AG09319 (cell line): ENCODE results near the gene VGF.

Experiments used
- DNase-seq: peaks from one replicate; pipeline ENCODE4 v3.0.0-alpha.2; 2010; ENCODE audit warnings: low read depth; ENCODE audit errors: extremely low read depth
- TF ChIP-seq, protein P1 (sequence below): IDR thresholded peaks from 2 replicates; pipeline ENCODE4 v1.5.1; 2011; ENCODE audit warnings: low read depth, mild to moderate bottlenecking, inconsistent platforms, low read length, moderate library complexity

The VGF gene

DNA sequence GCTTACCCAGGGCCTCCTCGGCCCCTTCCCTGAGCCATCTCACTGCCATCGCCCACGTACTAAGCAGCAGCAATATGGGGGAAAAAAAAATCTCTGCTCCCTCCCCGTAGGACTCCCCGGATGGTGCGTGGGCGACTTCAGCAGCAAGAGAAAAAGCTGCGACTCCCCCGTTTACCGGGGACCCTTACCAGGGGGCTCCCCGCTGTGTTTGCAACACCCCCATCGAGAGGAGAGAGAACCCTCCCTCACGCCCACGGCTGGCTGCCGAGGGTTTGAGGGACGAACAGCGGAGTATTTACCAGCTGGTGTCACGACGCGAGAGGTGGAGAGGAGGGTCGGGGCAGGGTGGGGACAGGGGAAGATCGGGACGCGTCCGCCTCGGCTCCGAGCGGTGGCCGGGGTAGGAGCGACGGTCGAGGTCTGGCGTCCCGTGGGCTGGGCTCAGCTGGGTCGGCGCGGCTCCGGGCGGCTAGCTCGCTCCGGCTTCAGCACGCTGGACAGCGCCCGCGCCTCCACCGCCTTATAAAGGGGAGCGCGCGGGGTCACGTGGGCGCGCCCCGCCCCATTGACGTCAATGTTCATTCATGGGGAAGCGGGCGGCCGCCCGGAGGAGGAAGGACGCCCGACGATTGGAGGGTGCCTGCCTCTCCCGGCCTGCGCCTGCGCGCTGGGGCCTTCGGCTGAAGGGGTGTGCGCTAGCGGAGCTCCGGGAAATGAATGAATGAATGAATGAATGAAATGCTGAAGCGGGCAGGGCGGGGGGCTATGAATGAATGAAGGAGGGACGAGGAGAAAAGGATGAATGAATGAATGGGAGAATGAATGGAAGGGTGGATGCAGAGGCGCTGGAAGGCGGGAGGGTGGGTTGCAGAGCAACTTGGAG is at the start of gene VGF:
TSS of gene VGF (minus strand) at position 495 of the 883 bp plus-strand sequence. CDS start 726 bp downstream, outside the sequence.
- peak; percentile 80 for DNase-seq

DNA sequence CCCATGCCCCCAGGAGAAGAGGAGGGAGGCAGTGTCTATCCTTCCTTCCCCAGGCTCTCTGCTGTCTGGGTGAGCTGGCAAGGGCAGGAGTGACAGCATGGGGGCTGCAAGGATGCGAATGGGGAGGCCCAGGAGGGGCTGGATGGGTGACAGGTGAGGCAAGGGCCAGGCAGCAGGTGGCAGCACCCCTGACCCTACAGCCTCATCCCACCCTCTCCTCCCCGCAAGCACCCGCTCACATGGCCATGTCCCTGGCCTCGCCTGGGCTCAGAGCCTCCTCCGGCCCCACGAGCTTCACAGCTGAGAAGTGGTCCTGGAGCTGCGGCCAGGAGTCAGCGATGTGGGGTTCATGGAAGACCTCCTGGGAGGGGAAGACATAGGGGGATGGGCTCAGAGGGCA is 46.6 kb upstream of the VGF start:
- TF ChIP-seq, protein P1, sequence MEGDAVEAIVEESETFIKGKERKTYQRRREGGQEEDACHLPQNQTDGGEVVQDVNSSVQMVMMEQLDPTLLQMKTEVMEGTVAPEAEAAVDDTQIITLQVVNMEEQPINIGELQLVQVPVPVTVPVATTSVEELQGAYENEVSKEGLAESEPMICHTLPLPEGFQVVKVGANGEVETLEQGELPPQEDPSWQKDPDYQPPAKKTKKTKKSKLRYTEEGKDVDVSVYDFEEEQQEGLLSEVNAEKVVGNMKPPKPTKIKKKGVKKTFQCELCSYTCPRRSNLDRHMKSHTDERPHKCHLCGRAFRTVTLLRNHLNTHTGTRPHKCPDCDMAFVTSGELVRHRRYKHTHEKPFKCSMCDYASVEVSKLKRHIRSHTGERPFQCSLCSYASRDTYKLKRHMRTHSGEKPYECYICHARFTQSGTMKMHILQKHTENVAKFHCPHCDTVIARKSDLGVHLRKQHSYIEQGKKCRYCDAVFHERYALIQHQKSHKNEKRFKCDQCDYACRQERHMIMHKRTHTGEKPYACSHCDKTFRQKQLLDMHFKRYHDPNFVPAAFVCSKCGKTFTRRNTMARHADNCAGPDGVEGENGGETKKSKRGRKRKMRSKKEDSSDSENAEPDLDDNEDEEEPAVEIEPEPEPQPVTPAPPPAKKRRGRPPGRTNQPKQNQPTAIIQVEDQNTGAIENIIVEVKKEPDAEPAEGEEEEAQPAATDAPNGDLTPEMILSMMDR: no peak
- DNase-seq: no peak

More for the DNA sequence above, at the start of gene VGF:
- TF ChIP-seq, protein P1: no peak

DNA sequence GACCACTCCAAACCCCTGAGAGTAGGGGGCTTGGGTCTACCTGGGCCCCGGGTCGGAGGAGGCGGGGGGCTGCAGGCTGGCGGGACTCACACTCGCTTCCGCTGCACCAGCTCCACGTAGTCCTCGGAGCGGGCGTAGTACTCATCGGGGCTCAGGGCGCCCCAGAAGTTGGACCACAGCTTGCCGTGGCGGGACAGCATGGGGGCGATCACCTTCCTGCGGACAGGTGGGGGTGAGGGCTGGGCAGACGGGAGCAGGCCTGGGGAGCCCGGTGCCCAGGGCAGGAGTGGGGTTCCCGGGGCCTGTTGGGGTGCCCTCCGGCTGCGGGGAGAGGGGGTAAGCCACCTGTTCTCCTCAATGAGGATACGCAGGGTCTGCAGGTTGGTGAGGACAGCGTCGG is 46.1 kb upstream of the VGF start:
- DNase-seq: no peak
- TF ChIP-seq, protein P1: no peak

DNA sequence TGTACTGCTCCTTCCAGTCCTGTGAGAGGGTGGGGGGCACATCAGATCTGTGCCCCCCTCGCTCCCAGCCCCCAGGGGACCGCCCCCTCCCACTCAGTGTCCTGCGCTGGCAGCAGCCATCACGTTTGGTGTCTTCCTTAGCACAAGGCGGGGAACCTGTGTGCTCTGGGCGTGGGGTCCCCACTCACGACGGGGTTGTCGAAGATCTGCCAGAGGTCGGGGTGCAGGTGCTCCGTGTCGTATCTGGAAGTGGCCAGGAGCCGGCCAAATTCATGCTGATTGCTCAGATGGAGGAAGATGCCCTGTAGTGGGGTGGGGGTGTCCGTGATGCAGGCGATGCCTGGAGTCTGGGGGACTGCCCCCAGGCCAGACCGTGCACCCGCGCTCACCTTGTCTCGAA is 44.8 kb upstream of the VGF start:
- no peak for DNase-seq
- TF ChIP-seq, protein P1: no peak

DNA sequence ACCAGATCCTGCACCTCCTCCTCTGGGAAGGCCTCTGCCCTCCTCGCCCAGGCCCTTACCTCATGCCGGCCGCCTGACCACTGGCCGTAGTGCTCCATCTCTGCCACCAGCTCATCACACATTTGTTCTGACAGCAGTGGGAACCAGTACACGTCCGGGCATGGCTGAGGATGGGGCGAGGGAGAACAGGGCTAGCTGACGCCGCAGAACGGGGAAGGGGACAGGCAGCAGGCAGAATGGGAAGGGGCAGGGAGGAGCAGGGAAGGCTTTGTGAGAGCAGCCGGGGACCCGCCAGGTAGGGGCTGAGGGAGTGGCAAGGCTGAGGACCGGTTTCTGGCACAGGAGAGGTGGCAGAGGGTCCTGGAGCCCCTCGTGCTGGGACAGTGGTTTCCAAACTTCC is 43.4 kb upstream of the VGF start:
- no peak for DNase-seq
- TF ChIP-seq, protein P1: no peak

DNA sequence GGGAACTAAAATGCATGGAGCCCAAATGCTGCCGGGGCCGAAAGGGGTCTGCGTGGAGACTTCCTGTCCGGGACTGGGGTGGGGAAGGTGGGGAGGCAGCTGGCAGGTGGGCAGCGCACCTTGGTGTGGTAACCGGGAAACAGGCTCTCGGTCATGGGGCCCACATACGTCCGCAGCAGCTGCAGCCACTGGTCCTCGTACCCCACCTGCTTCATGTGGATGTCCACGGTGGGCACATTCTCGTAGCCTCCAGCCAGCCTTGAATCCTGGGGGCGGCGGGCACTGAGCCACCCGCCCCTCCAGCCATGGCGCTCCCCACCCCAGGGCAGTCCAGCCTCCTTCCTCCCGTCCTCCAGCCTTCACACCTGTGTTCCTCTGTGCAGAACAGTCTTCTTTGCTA is 42.1 kb upstream of the VGF start:
- DNase-seq: no peak
- TF ChIP-seq, protein P1: no peak

DNA sequence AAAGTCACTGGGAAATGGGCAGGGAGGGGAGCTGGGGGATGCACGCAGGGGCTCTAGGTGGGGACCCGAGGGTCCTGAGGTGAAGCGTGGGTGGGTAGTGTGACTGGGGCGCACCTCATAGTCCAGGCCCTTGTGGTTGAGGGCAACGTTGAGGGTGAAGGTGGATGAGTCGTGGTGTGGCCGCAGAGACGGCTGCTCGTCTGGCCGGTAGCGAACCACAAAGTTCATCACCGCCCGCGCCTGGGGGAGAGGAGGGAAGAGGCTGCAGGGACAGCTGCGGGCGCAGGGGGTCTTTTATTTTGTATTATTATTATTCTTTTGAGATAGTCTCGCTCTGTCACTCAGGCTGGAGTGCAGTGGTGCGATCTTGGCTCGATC is 41.3 kb upstream of the VGF start:
- no peak for DNase-seq
- TF ChIP-seq, protein P1: no peak
